B cell (primary cell): ENCODE measurements around the gene HES2.

Source experiments
- CTCF ChIP-seq: fragments of 200-600 bp; IDR thresholded peaks from one replicate; pipeline ENCODE4 v1.8.0; 2022; ENCODE audit warnings: antibody characterized with exemption, mild to moderate bottlenecking
- EZH2 ChIP-seq: IDR thresholded peaks from 2 replicates; pipeline ENCODE4 v1.6.1; 2012; ENCODE audit warnings: borderline replicate concordance, low read depth, mild to moderate bottlenecking, moderate library complexity, low read length; ENCODE audit not compliant: insufficient read depth, poor library complexity, severe bottlenecking

DNA sequence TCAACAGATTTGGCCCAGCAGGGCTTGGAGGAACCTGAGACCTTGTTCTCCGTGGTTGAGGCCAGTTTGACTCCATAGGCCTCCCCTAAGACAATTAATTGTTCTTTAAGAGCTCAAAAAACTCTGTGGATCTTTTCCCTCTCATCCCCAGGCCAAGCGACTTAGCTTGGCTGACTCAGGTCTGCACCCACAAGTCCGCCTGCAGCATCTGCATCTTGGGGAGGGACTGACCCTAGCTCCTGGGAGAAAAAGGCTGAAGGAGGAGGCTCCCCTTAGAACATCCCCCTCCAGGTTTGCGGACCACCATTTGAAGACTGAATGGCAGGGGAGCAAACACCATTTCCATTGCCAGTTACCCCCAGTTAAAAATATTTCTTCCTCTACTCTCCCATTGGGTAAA is 1.5 kb upstream of the HES2 start:
- no peak for TF ChIP-seq CTCF
- no peak for TF ChIP-seq EZH2
